Astrocyte of the spinal cord (primary cell): ENCODE data around the gene MARCHF3.

ENCODE experiments used
- DNase-seq: peaks from one replicate; pipeline ENCODE4 v3.0.0; 2011; ENCODE audit warnings: low read depth, low spot score
- H3K4me3 ChIP-seq: 2 replicates; pipeline ENCODE4 v1.5.1; 2011; ENCODE audit warnings: low read depth, mild to moderate bottlenecking, low read length, moderate library complexity
- CTCF ChIP-seq: IDR thresholded peaks from 2 replicates; pipeline ENCODE4 v1.5.1; 2012; ENCODE audit warnings: low read depth, mild to moderate bottlenecking, low read length, inconsistent platforms
- in situ Hi-C: cut with HindIII; loops from 2 replicates; pipeline ENCODE4 v1.10.0; 2017; ENCODE audit warnings: low sequenced_read_pairs

MARCHF3 gene

DNA sequence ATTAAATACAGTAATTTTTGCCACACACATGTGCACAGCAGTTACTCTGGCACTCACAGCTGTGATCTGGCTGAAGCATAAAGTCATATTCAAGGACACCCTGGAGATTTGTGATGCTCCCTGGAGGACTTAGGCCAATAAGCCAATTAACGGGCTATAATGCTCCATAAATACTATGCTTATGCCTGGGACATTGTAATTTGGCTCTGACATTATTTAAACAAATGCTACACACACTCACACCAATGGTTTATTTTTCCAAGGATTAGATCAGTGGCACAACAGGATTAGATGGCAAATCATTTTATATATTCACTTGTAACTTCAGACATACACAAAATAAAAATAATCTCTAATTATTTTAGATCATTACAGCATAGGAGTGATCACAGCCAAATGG is 142.2 kb downstream of the MARCHF3 start:
- DNase-seq = no peak
- no peak overlapping the region for H3K4me3 ChIP-seq
- no peak for TF ChIP-seq CTCF
- in situ Hi-C loops = no loop called here

GRCh38 chr5:126884269-126884819 is 146.0 kb downstream of the MARCHF3 start:
- no peak for TF ChIP-seq CTCF
- in situ Hi-C loops = no loop called here
- no peak overlapping the region for H3K4me3 ChIP-seq
- peak; percentile 87 for DNase-seq

DNA sequence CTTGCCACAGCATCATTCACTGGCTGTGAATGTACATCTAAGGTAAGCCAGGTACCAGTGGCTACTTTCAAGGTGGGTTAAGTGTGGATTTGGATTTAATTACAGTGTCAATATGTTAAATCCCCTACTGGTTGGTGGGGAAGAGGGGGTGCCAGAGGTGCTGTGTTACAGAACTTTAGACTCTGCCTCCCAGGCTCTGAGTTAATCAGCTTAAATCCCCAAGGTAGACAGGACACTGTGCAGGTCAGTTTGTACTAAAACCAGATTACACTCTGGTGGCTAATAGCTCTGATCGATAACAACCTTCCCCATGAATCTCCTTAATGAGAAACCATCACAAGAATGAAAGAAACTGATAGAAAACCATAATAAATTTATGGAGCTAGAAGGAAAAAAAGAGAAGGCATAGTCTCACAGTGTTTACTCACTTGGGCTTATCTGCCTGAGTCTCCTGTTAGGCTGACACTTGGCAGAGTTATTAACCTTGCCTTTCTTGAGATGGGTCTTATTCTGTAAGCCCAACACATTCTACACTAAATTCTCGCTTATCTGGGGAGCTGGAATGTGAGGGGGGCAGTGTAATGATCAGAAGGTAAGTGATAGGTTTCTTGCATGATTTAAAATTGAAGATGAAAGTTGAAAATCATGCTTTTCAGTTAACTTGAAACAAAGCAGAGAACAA is 146.7 kb downstream of the MARCHF3 start:
- no peak overlapping the region for H3K4me3 ChIP-seq
- TF ChIP-seq CTCF = no peak
- in situ Hi-C loops = no loop called here
- no peak for DNase-seq

- TF ChIP-seq CTCF = no peak
- in situ Hi-C loops = no loop called here
- no peak for DNase-seq
- no peak overlapping the region for H3K4me3 ChIP-seq
Measured at GRCh38 chr5:126881821-126882600, 148.3 kb downstream of the MARCHF3 start.

GRCh38 chr5:126878634-126879033 is 151.7 kb downstream of the MARCHF3 start:
- in situ Hi-C loops = no loop called here
- DNase-seq = no peak
- TF ChIP-seq CTCF = no peak
- no peak overlapping the region for H3K4me3 ChIP-seq

DNA sequence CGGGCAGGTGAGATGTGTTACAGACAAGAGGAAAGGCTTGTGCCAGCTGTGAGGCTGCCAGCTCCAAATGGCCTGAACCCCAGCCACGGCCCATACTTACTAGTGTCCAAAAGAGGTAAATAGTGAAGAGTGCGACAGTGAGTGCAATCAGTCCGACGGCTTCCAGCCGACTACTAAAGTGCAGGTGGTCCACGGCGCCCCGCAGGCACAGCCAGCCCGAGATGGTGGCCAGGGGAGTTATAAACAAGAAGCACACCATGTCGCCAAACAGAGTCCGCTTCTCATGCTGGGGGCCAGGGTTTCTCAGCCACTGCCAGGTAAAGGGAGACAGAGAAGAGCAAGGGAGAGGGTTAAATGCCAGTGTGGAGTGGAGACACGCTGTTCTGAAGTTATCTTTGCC is 152.3 kb downstream of the MARCHF3 start:
- in situ Hi-C loops = no loop called here
- TF ChIP-seq CTCF = no peak
- H3K4me3 ChIP-seq = no peak overlapping the region
- no peak for DNase-seq
